ENCODE results near the gene ADGRL2. TPM values are rescaled to one million over a fixed set of nuclear protein-coding genes. Genes with fewer than 3 reads are reported as not detected.

ADGRL2 gene
- total and polyA plus RNA-seq, 9 donors, result 55.0 to 83.5 (median 66.1) TPM

DNA sequence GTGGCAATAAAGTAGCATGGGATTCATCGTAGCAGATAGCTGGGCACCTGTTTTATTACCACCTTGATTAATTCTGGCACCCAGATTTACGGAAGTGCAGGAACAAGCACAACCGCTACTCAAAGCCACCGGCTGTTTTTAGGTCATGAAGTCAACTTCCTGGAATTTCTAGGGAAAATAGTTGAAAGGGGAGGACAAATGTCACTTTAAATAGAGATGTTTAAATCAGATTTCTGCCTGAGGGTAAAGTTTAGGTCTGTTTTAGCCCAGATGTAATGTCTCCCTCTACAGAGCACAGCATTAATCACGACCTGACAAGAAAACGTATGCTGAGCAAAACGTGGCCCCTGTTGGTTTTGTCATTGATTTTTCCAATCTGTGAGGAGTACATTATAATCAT lies 8.0 kb downstream of the ADGRL2 start:
- Histone ChIP-seq H3K4me1 (ENCODE audit: insufficient read depth) (peaks cover 2% of the 10 kb centered on the region), H3K27ac (no peak overlapping the region), H3K4me3 (no peak overlapping the region), H3K27me3 (no peaks in the 10 kb centered on the region), H3K9me3 (no peaks in the 10 kb centered on the region), H3K36me3 (no peaks in the 10 kb centered on the region)
- WGBS, 3 donors, result 80 to 85% (median 84%) methylated on average over 7 of the region's 7 CpGs
- no peak for DNase-seq
- TF ChIP-seq EP300 (IDR thresholded peaks at IDR 0.05) (no peak), POLR2A (IDR thresholded peaks at IDR 0.05) (no peak)
- TF ChIP-seq, protein P1, sequence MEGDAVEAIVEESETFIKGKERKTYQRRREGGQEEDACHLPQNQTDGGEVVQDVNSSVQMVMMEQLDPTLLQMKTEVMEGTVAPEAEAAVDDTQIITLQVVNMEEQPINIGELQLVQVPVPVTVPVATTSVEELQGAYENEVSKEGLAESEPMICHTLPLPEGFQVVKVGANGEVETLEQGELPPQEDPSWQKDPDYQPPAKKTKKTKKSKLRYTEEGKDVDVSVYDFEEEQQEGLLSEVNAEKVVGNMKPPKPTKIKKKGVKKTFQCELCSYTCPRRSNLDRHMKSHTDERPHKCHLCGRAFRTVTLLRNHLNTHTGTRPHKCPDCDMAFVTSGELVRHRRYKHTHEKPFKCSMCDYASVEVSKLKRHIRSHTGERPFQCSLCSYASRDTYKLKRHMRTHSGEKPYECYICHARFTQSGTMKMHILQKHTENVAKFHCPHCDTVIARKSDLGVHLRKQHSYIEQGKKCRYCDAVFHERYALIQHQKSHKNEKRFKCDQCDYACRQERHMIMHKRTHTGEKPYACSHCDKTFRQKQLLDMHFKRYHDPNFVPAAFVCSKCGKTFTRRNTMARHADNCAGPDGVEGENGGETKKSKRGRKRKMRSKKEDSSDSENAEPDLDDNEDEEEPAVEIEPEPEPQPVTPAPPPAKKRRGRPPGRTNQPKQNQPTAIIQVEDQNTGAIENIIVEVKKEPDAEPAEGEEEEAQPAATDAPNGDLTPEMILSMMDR (IDR thresholded peaks at IDR 0.05), result no peak
- intact Hi-C loops (cut with DNase I), result no loop called here

DNA sequence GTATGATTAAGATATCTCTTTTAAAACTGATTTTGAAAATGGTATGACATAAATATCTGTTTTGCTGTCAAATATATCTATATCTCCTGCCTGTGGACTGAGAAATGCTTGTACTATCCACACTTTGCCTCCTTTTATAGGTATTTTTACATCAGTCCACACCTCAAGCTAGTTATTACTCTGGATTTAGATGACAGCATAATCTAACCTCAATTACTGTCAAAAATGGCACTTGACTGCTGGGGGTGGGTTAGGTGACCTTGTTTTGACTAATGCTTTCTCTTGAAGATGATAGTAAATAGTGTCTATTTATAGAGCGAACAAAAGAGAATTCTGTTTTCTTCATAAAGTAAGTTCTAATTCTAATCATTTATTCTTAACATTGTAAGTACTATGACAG lies 9.1 kb downstream of the ADGRL2 start:
- WGBS, 3 donors, result 89 to 97% (median 93%) methylated on average over 1 of the region's 1 CpG
- Histone ChIP-seq H3K27ac (no peak overlapping the region), H3K9me3 (no peaks in the 10 kb centered on the region), H3K4me3 (no peak overlapping the region), H3K36me3 (no peaks in the 10 kb centered on the region), H3K4me1 (ENCODE audit: insufficient read depth) (peaks cover 2% of the 10 kb centered on the region), H3K27me3 (no peaks in the 10 kb centered on the region)
- no peak for DNase-seq
- TF ChIP-seq, protein P1 (IDR thresholded peaks at IDR 0.05), result no peak
- TF ChIP-seq EP300 (IDR thresholded peaks at IDR 0.05) (no peak), POLR2A (IDR thresholded peaks at IDR 0.05) (no peak)
- intact Hi-C loops (cut with DNase I), result no loop called here

DNA sequence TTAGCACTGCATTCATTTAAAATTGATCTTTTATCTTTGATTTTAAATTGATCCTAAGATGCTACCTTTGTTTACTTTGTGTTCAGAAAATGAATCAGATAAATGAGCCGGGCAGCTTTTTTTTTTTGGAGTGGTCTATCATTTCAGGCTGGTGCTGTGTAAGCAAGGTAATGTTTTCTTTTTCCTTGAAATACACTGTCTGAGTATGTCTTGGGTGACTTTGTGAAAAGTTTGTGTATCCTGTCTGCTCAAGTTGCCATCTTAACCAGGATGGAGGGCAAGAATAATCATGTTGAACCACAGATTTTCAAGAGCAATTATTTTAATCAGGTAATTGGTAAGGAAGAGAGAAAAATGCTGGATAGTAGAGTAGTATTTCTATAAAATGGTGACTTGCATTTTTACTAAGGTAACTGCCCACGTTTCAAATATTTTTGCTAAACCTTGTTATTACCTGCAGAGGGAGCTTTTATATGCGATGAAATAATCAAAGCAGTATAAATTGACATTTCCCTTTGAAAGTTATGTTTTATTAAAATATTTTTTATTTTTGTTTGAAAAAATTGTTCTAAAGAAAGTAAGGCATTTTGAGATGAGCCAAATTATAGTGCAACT lies 11.1 kb downstream of the ADGRL2 start:
- intact Hi-C loops (cut with DNase I), result no loop called here

DNA sequence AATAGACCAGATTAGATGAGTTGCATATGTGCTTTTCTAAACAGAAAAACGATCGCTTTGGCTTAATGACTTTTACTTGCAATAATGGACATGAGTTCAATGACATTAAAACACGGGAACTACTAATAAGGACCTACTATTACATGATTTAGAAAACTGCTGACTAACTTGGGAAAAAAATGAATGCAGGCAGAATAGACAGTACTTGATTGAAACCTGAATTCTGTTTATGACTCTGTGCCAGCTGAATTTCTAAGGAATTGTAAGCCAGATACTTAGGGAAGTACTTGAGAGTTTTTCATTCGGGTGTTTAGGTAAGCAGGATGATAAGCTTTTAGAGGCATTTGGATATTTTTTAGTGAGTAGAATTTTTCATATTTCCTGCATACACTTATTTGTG lies 12.0 kb downstream of the ADGRL2 start:
- DNase-seq, result no peak
- H3K9me3 ChIP-seq, result no peaks in the 10 kb centered on the region
- intact Hi-C loops (cut with DNase I), result no loop called here
- WGBS, 3 donors, result 15 to 37% (median 23%) methylated on average over 4 of the region's 4 CpGs
- no peaks in the 10 kb centered on the region for H3K36me3 ChIP-seq
- H3K4me3 ChIP-seq, result no peak overlapping the region
- TF ChIP-seq, protein P1 (IDR thresholded peaks at IDR 0.05), result no peak
- TF ChIP-seq EP300 (IDR thresholded peaks at IDR 0.05) (no peak), POLR2A (IDR thresholded peaks at IDR 0.05) (no peak)
- H3K27me3 ChIP-seq, result no peaks in the 10 kb centered on the region
- H3K27ac ChIP-seq, result no peak overlapping the region
- peaks cover 2% of the 10 kb centered on the region for H3K4me1 ChIP-seq (ENCODE audit: insufficient read depth)

More for the DNA sequence above, 11.1 kb downstream of the ADGRL2 start:
- TF ChIP-seq POLR2A (IDR thresholded peaks at IDR 0.05) (no peak), EP300 (IDR thresholded peaks at IDR 0.05) (no peak)
- TF ChIP-seq, protein P1 (IDR thresholded peaks at IDR 0.05), result no peak
- H3K4me3 ChIP-seq, result no peak overlapping the region
- H3K36me3 ChIP-seq, result no peaks in the 10 kb centered on the region
- H3K4me1 ChIP-seq (ENCODE audit: insufficient read depth), result peaks cover 2% of the 10 kb centered on the region
- DNase-seq, result no peak
- H3K27ac ChIP-seq, result no peak overlapping the region
- no peaks in the 10 kb centered on the region for H3K27me3 ChIP-seq
- WGBS, 3 donors, result 53 to 58% (median 56%) methylated on average over 3 of the region's 3 CpGs
- no peaks in the 10 kb centered on the region for H3K9me3 ChIP-seq

All from ovary (tissue), 9 donors.